ENCODE measurements around the gene ZFYVE28. TPM values are rescaled to one million over a fixed set of nuclear protein-coding genes. Genes with fewer than 3 reads are reported as not detected.
A peak's percentile ranks its signal among the peaks of the same experiment; 100 is the strongest.

ZFYVE28 gene
- total RNA-seq, 3 donors from 2014 or later: 32.4 to 56.4 (median 42.9) TPM

GRCh38 chr4:2241410-2242353 lies 176.8 kb downstream of the ZFYVE28 start, which contains the start of the genes HAUS3 and POLN:
HAUS3 (minus strand) TSS chr4:2242121; CDS start chr4:2240946, 1,175 bp downstream.
POLN (minus strand) TSS chr4:2242121; CDS start chr4:2229231, 12,890 bp downstream.
- H3K36me3 ChIP-seq (ENCODE audit: low read depth): no peaks in the 10 kb centered on the region
- peak; percentile 95 for ATAC-seq

GRCh38 chr4:2241003-2241402 lies 177.4 kb downstream of the ZFYVE28 start:
- intact Hi-C loops (cut with DNase I, micrococcal nuclease): no loop called here
- no peak for DNase-seq
- no peak for ATAC-seq
- Histone ChIP-seq H3K4me3 (peak overlapping the region; percentile 84), H3K36me3 (ENCODE audit: low read depth) (no peaks in the 10 kb centered on the region), H3K9me3 (no peaks in the 10 kb centered on the region), H3K4me1 (ENCODE audit: low read depth) (peaks cover 28% of the 10 kb centered on the region)
- TF ChIP-seq CTCF (IDR thresholded peaks at IDR 0.05): no peak

More at GRCh38 chr4:2241410-2242353, 176.8 kb downstream of the ZFYVE28 start, which contains the start of the genes HAUS3 and POLN:
- peak; percentile 99 to 100 (median 99) for DNase-seq
- TF ChIP-seq CTCF (IDR thresholded peaks at IDR 0.05): no peak
- Histone ChIP-seq H3K4me1 (ENCODE audit: low read depth) (peaks cover 28% of the 10 kb centered on the region), H3K4me3 (peak within 1 kb of the TSS; percentile 84), H3K9me3 (no peaks in the 10 kb centered on the region)
- intact Hi-C loops (cut with DNase I, micrococcal nuclease): no loop called here

GRCh38 chr4:2236944-2237666 lies 181.3 kb downstream of the ZFYVE28 start:
- Histone ChIP-seq H3K4me1 (ENCODE audit: low read depth) (peaks cover 17% of the 10 kb centered on the region), H3K4me3 (no peak overlapping the region), H3K9me3 (no peaks in the 10 kb centered on the region), H3K36me3 (ENCODE audit: low read depth) (no peaks in the 10 kb centered on the region)
- ATAC-seq (no peak), DNase-seq (no peak)
- intact Hi-C loops (cut with DNase I, micrococcal nuclease): no loop called here
- no peak for TF ChIP-seq CTCF (IDR thresholded peaks at IDR 0.05)

- no peak for ATAC-seq
- Histone ChIP-seq H3K4me1 (ENCODE audit: low read depth) (no peaks in the 10 kb centered on the region), H3K4me3 (no peak overlapping the region), H3K9me3 (no peaks in the 10 kb centered on the region), H3K36me3 (ENCODE audit: low read depth) (no peaks in the 10 kb centered on the region)
- intact Hi-C loops (cut with DNase I, micrococcal nuclease): no loop called here
- no peak for DNase-seq
- TF ChIP-seq CTCF (IDR thresholded peaks at IDR 0.05): no peak
Observed at GRCh38 chr4:2231082-2231481, 187.4 kb downstream of the ZFYVE28 start.

GRCh38 chr4:2226261-2226660 lies 192.2 kb downstream of the ZFYVE28 start:
- Histone ChIP-seq H3K9me3 (no peaks in the 10 kb centered on the region), H3K4me3 (no peak overlapping the region), H3K36me3 (ENCODE audit: low read depth) (no peaks in the 10 kb centered on the region), H3K4me1 (ENCODE audit: low read depth) (no peaks in the 10 kb centered on the region)
- ATAC-seq (no peak), DNase-seq (no peak)
- intact Hi-C loops (cut with DNase I, micrococcal nuclease): loop anchor here in 1 of 2 donors (10.0 kb wide), 1 partner anchor 229 kb away; no protein-coding TSS in a partner anchor
- TF ChIP-seq CTCF (IDR thresholded peaks at IDR 0.05): no peak

All from mucosa of descending colon (tissue), 3 donors.